Endothelial cell of umbilical vein (primary cell): ENCODE results near the gene HTR3D.

ENCODE experiments used
- POLR2A ChIP-seq: IDR thresholded peaks from 2 replicates; pipeline ENCODE4 v1.6.1; 2012; ENCODE audit warnings: low read depth, mild to moderate bottlenecking, control low read depth, low read length
- TF ChIP-seq, protein P1 (sequence below), 2 donors: IDR thresholded peaks; 1 replicate in 1 of 2; 2 replicates in 1 of 2; pipeline ENCODE4 v1.5.1; 2011; ENCODE audit warnings: low read length in 2 of 2, mild to moderate bottlenecking in 2 of 2, moderate library complexity in 2 of 2, control low read depth in 1 of 2, inconsistent platforms in 1 of 2, low read depth in 1 of 2; ENCODE audit not compliant: insufficient read depth in 1 of 2; ENCODE audit errors: extremely low read depth in 1 of 2

DNA sequence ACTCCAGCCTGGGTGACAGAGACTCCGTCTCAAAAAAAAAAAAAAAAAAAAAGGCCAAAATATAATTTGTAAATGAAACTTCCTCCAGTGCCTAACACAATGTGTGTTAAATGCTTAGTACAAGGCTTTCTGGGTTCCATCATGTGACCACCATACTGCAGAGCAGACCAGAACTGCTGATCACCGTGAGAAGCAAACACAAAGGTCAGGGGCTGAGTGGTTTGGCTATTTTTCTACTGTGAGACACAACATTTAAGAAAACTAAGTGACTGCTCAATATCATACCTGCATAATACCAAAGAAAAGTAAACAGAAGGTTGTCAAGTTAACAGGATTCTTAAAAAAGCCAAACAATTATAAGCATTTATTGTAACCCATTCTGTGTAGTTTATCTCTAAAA, 27.1 kb upstream of the HTR3D start:
- TF ChIP-seq, protein P1, sequence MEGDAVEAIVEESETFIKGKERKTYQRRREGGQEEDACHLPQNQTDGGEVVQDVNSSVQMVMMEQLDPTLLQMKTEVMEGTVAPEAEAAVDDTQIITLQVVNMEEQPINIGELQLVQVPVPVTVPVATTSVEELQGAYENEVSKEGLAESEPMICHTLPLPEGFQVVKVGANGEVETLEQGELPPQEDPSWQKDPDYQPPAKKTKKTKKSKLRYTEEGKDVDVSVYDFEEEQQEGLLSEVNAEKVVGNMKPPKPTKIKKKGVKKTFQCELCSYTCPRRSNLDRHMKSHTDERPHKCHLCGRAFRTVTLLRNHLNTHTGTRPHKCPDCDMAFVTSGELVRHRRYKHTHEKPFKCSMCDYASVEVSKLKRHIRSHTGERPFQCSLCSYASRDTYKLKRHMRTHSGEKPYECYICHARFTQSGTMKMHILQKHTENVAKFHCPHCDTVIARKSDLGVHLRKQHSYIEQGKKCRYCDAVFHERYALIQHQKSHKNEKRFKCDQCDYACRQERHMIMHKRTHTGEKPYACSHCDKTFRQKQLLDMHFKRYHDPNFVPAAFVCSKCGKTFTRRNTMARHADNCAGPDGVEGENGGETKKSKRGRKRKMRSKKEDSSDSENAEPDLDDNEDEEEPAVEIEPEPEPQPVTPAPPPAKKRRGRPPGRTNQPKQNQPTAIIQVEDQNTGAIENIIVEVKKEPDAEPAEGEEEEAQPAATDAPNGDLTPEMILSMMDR (IDR thresholded peaks at IDR 0.05; ENCODE audit: extremely low read depth in 1 of 2, insufficient read depth in 1 of 2, low read depth in 1 of 2, low read length in 2 of 2), result no peak
- no peak for TF ChIP-seq POLR2A
